ENCODE results near the gene EFCAB8.
"Not testable (repeated sequence)": the region's sequence is repeated elsewhere in the genome, so short reads cannot be mapped to it uniquely, and the experiment has no call there.

The EFCAB8 gene

GRCh38 chr20:32898729-32899128, 40.0 kb downstream of the EFCAB8 start:
- no peak overlapping the region for H3K4me3 ChIP-seq (ENCODE audit: low read depth, low read length)
- TF ChIP-seq CTCF (IDR thresholded peaks at IDR 0.05; ENCODE audit: low read depth, low read length, missing control alignments): no peak
- DNase-seq (ENCODE audit: low read depth): no peak

- no peak overlapping the region for H3K4me3 ChIP-seq (ENCODE audit: low read depth, low read length)
- no peak for DNase-seq (ENCODE audit: low read depth)
- peak; percentile 93 for TF ChIP-seq CTCF (IDR thresholded peaks at IDR 0.05; ENCODE audit: low read depth, low read length, missing control alignments)
Observed at GRCh38 chr20:32902456-32903420, 44.0 kb downstream of the EFCAB8 start.

- no peak overlapping the region for H3K4me3 ChIP-seq (ENCODE audit: low read depth, low read length)
- TF ChIP-seq CTCF (IDR thresholded peaks at IDR 0.05; ENCODE audit: low read depth, low read length, missing control alignments): no peak
- no peak for DNase-seq (ENCODE audit: low read depth)
Observed at GRCh38 chr20:32903666-32904175, 45.0 kb downstream of the EFCAB8 start.

GRCh38 chr20:32904678-32905077, 46.0 kb downstream of the EFCAB8 start:
- not testable (repeated sequence) for DNase-seq (ENCODE audit: low read depth); H3K4me3 ChIP-seq (ENCODE audit: low read depth, low read length)

GRCh38 chr20:32906200-32906599, 47.5 kb downstream of the EFCAB8 start:
- DNase-seq (ENCODE audit: low read depth): no peak
- no peak overlapping the region for H3K4me3 ChIP-seq (ENCODE audit: low read depth, low read length)
- TF ChIP-seq CTCF (IDR thresholded peaks at IDR 0.05; ENCODE audit: low read depth, low read length, missing control alignments): no peak

GRCh38 chr20:32906871-32907495, 48.3 kb downstream of the EFCAB8 start:
- no peak overlapping the region for H3K4me3 ChIP-seq (ENCODE audit: low read depth, low read length)
- DNase-seq (ENCODE audit: low read depth): no peak
- TF ChIP-seq CTCF (IDR thresholded peaks at IDR 0.05; ENCODE audit: low read depth, low read length, missing control alignments): no peak

GRCh38 chr20:32907886-32908285, 49.2 kb downstream of the EFCAB8 start:
- no peak for TF ChIP-seq CTCF (IDR thresholded peaks at IDR 0.05; ENCODE audit: low read depth, low read length, missing control alignments)
- DNase-seq (ENCODE audit: low read depth): no peak
- H3K4me3 ChIP-seq (ENCODE audit: low read depth, low read length): no peak overlapping the region

All from GM12864 (cell line).